NB4 (cell line): ENCODE results near the gene TM9SF2.

Source experiments
- CTCF ChIP-seq: IDR thresholded peaks from one replicate; pipeline ENCODE4 v1.5.1; 2012; ENCODE audit warnings: low read depth, low read length
- POLR2A ChIP-seq: IDR thresholded peaks from 2 replicates; pipeline ENCODE4 v1.6.1; 2011; ENCODE audit warnings: mild to moderate bottlenecking; ENCODE audit not compliant: insufficient read length; ENCODE audit errors: extremely low read depth

GRCh38 chr13:99565478-99566124 is 64.3 kb downstream of the TM9SF2 start:
- no peak for TF ChIP-seq CTCF
- TF ChIP-seq POLR2A: no peak
